ENCODE data around the gene CA12. TPM values are rescaled to one million over a fixed set of nuclear protein-coding genes. Genes with fewer than 3 reads are reported as not detected.
A peak's percentile ranks its signal among the peaks of the same experiment; 100 is the strongest.

Gene CA12
- total and polyA plus RNA-seq, 2 of the 8 experiments (the other 6 are each of a cell fraction or from before 2014, with no cell fraction given), result 4.7 to 4.9 TPM

- TF ChIP-seq GTF2F1 (IDR thresholded peaks at IDR 0.05; ENCODE audit: borderline replicate concordance, low read depth, low read length) (no peak), NANOG (IDR thresholded peaks at IDR 0.05; ENCODE audit: insufficient read depth, low read depth, low read length, poor library complexity, severe bottlenecking) (no peak), SP4 (IDR thresholded peaks at IDR 0.05; ENCODE audit: low read length) (no peak), RNF2 (IDR thresholded peaks at IDR 0.05; ENCODE audit: borderline replicate concordance, low read depth, low read length, missing control alignments, poor library complexity, severe bottlenecking) (peak; percentile 17), YY1 (IDR thresholded peaks at IDR 0.05; ENCODE audit: low read depth, low read length) (no peak), TCF12 (IDR thresholded peaks at IDR 0.05; ENCODE audit: low read depth, low read length) (no peak), TAF7 (optimal IDR thresholded peaks at IDR 0.05; ENCODE audit: borderline replicate concordance, low read depth, low read length) (no peak), SAP30 (IDR thresholded peaks at IDR 0.05; ENCODE audit: insufficient read depth, insufficient replicate concordance, low read length) (peak; percentile 57), TEAD4 (IDR thresholded peaks at IDR 0.05; ENCODE audit: low read depth, low read length) (no peak; the same call in 1 of the 2 replicates), SIRT6 (IDR thresholded peaks at IDR 0.05; ENCODE audit: low read length) (no peak), SP1 (IDR thresholded peaks at IDR 0.05; ENCODE audit: low read depth, low read length) (no peak), RAD21 (IDR thresholded peaks at IDR 0.05 in 1 of 2, conservative IDR thresholded peaks at IDR 0.05 in 1 of 2; ENCODE audit: low read depth in 2 of 2, low read length in 2 of 2) (0 out of 4 replicates have a peak, but pooled peaks of 1 of the 2 experiments have one; percentile 5)
These were observed at the start of gene CA12 (continued) for GRCh38 chr15:63381301-63382204.
